Aorta (tissue), 5 donors: ENCODE measurements around the gene SBNO1. TPM values are rescaled to one million over a fixed set of nuclear protein-coding genes. Genes with fewer than 3 reads are reported as not detected.
"Not testable (repeated sequence)": the region's sequence is repeated elsewhere in the genome, so short reads cannot be mapped to it uniquely, and the experiment has no call there.

Source experiments
- ATAC-seq: fragments of 200-7000 bp; cut with Tn5 transposase; one replicate; pipeline ENCODE4 v1.9.1; 2022; ENCODE audit warnings: moderate library complexity; ENCODE audit not compliant: low FRiP score
- DNase-seq, 2 donors: peaks; one replicate each; pipeline ENCODE4 v3.0.0-alpha.2; 2020
- H3K27ac ChIP-seq, 2 donors: one replicate each; pipeline ENCODE4 v1.5.1; 2013; ENCODE audit warnings: low read length in 2 of 2, mild to moderate bottlenecking in 2 of 2, moderate library complexity in 2 of 2, control low read depth in 1 of 2, inconsistent platforms in 1 of 2, low read depth in 1 of 2
- H3K27me3 ChIP-seq, 2 donors: one replicate each; pipeline ENCODE4 v1.6.1; 2013; ENCODE audit warnings: control low read depth in 1 of 2, low read length in 1 of 2, mild to moderate bottlenecking in 1 of 2, moderate library complexity in 1 of 2; ENCODE audit not compliant: insufficient read depth in 2 of 2, control insufficient read depth in 1 of 2
- H3K36me3 ChIP-seq, 2 donors: one replicate each; pipeline ENCODE4 v1.6.1; 2013; ENCODE audit warnings: control low read depth in 1 of 2, low read length in 1 of 2, mild to moderate bottlenecking in 1 of 2; ENCODE audit not compliant: insufficient read depth in 2 of 2, control insufficient read depth in 1 of 2
- H3K4me1 ChIP-seq, 2 donors: one replicate each; pipeline ENCODE4 v1.6.1; 2013; ENCODE audit warnings: low read length in 2 of 2, control low read depth in 1 of 2, mild to moderate bottlenecking in 1 of 2, moderate library complexity in 1 of 2; ENCODE audit not compliant: insufficient read depth in 2 of 2, control insufficient read depth in 1 of 2
- H3K4me3 ChIP-seq, 2 donors: one replicate each; pipeline ENCODE4 v1.5.1; 2013; ENCODE audit warnings: low read length in 2 of 2, control low read depth in 1 of 2, mild to moderate bottlenecking in 1 of 2
- H3K9me3 ChIP-seq: one replicate; pipeline ENCODE4 v1.6.1; 2013; ENCODE audit warnings: mild to moderate bottlenecking, low read length; ENCODE audit not compliant: control insufficient read depth
- WGBS, 2 donors: extraction: QIAGEN DNeasy Blood & Tissue Kit; methylation state at CpG; one replicate each; pipeline ENCODE4 v1.1.7; 2013; 5-methylcytosine and 5-hydroxymethylcytosine counted together
- intact Hi-C, 2 donors: fragments of 100-400 bp; cut with DNase I; formaldehyde crosslinking; loops; one replicate each; pipeline versions ENCODE4 v1.14.2 to v1.15.0; 2022
- polyA plus RNA-seq, 2 donors: library from polyadenylated mRNA; stranded (reverse); fragments of 200-250 nt; gene quantifications; one replicate each; pipeline ENCODE4 v1.2.3, GENCODE V29; 2013
- total RNA-seq, 2 donors: library from RNA; stranded (reverse); fragmentation: NEBNext Ultra II Directional; extraction: Animal tissue kit (Norgen Biotek cat#: 25700); gene quantifications; one replicate each; pipeline ENCODE4 v1.2.1, GENCODE V29; 2021
- donor health status: healthy with polysubstance abuse.
- donor health status: Bipolar disorder and iron deficiency.
- donor health status: DM: no; HTN: no; CAD: no.
- donor health status: DM: no; HTN: no; CAD: no.
- donor health status: DM: yes; HTN: yes; CAD: no.

SBNO1 gene
- total and polyA plus RNA-seq, 4 donors = 4.0 to 28.6 (median 14.9) TPM

DNA sequence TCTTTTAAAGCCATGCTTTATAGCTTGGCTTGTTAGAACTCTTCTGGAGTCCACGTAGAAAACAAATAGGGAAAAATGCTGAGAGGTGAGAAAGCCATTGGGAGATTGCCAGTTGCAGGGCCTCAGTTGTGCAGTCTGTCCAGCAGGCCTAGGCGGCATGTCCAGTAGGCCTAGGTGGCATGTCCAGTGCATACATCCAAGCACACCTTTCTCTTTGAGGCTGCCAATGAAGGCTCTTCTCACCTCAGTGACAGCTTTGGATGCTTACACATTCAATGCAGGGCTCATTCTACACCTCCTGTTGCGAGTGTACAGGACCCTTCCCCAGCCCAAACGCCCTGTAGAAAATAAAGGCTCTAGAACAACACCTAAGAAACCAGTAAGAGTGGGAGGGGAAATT, 106.1 kb downstream of the SBNO1 start:
- H3K4me3 ChIP-seq = no peak overlapping the region
- H3K4me1 ChIP-seq = no peaks in the 10 kb centered on the region
- DNase-seq (no peak), ATAC-seq (no peak)
- H3K27me3 ChIP-seq = no peaks in the 10 kb centered on the region
- H3K27ac ChIP-seq = no peak overlapping the region
- no peaks in the 10 kb centered on the region for H3K9me3 ChIP-seq
- peaks cover 0 to 10% of the 10 kb centered on the region in 2 donors for H3K36me3 ChIP-seq
- WGBS, 2 donors = 69 to 71% methylated on average over 4 of the region's 4 CpGs
- intact Hi-C loops = no loop called here

GRCh38 chr12:123254853-123255446, 109.7 kb downstream of the SBNO1 start:
- intact Hi-C loops = no loop called here
- WGBS, 2 donors = 80 to 87% methylated on average over 5 of the region's 5 CpGs
- H3K27me3 ChIP-seq = no peaks in the 10 kb centered on the region
- H3K4me3 ChIP-seq = no peak overlapping the region
- H3K9me3 ChIP-seq = no peaks in the 10 kb centered on the region
- H3K36me3 ChIP-seq = peaks cover 0 to 8% of the 10 kb centered on the region in 2 donors
- no peak for ATAC-seq
- H3K4me1 ChIP-seq = no peaks in the 10 kb centered on the region
- H3K27ac ChIP-seq = peak overlapping the region in 1 of 2 donors; percentile 20
- DNase-seq = no peak

- DNase-seq (peak; percentile 65 to 81), ATAC-seq (peak; percentile 80)
- no peaks in the 10 kb centered on the region for H3K9me3 ChIP-seq
- no peak overlapping the region for H3K4me3 ChIP-seq
- no peaks in the 10 kb centered on the region for H3K27me3 ChIP-seq
- H3K4me1 ChIP-seq = no peaks in the 10 kb centered on the region
- H3K36me3 ChIP-seq = peaks cover 0 to 4% of the 10 kb centered on the region in 2 donors
- intact Hi-C loops = no loop called here
- H3K27ac ChIP-seq = peak overlapping the region in 1 of 2 donors; percentile 49
- 4 to 8% methylated on average over 24 of the region's 24 CpGs for WGBS, 2 donors
Measured at GRCh38 chr12:123253641-123254459, 110.8 kb downstream of the SBNO1 start.

DNA sequence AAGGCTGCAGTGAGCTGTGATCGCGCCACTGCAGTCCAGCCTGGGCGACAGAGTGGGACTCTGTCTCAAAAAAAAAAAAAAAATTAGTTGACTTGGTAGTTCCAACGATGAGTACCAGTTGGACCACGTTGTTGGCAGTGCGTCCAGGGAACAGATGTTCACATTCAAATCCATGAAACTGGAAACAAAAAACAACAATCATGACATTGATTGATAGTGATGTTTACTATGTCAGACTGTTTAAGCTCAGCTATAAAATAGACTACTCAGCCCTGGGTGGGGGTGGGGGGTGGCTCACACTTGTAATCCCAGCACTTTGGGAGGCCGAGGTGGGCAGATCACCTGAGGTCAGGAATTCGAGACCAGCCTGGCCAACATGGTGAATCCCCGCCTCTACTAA, 112.3 kb downstream of the SBNO1 start:
- H3K36me3 ChIP-seq, H3K27ac ChIP-seq: not testable (repeated sequence)

DNA sequence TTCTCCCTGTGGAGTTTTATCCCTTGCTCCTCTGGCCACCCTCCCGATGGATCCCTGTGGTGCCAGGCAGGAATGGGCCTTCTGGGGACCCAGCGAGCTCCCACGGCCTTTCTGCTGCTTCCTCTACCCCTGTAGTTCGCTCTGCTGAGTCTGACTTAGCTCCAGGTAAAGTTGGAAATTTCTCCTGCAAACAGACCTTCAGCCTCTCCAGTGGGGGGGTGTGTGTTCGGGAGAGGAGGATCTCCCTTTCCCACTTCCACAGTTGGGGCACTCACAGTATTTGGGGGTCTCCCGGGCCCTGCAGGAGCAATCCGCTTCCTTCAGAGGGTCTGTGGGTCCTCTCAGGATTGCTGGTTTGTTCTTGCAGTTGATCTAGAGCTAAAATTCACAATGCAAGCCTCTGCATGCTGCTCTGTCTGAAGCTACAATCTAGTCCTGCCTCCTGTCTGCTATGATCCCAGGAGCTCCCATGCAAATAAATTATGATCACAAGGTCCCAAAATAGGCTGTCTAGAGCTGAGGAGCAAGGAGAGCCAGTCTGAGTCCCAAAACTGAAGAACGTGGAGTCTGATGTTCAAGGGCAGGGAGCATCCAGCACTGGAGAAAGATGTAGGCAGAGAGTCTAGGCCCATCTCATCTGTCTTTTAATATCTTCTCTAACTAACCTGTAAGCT, 113.1 kb downstream of the SBNO1 start:
- H3K27ac ChIP-seq = no peak overlapping the region
- intact Hi-C loops = no loop called here
- no peaks in the 10 kb centered on the region for H3K27me3 ChIP-seq
- H3K36me3 ChIP-seq = no peaks in the 10 kb centered on the region
- no peak for DNase-seq
- H3K4me3 ChIP-seq = no peak overlapping the region
- ATAC-seq = no peak
- 85 to 92% methylated on average over 8 of the region's 8 CpGs for WGBS, 2 donors
- H3K9me3 ChIP-seq = no peaks in the 10 kb centered on the region
- H3K4me1 ChIP-seq = no peaks in the 10 kb centered on the region

More for the DNA sequence above, 112.3 kb downstream of the SBNO1 start:
- DNase-seq, ATAC-seq, H3K27me3 ChIP-seq, H3K4me1 ChIP-seq, intact Hi-C loops, H3K9me3 ChIP-seq, H3K4me3 ChIP-seq: not testable (repeated sequence)
- 63 to 66% methylated on average over 9 of the region's 9 CpGs for WGBS, 2 donors

DNA sequence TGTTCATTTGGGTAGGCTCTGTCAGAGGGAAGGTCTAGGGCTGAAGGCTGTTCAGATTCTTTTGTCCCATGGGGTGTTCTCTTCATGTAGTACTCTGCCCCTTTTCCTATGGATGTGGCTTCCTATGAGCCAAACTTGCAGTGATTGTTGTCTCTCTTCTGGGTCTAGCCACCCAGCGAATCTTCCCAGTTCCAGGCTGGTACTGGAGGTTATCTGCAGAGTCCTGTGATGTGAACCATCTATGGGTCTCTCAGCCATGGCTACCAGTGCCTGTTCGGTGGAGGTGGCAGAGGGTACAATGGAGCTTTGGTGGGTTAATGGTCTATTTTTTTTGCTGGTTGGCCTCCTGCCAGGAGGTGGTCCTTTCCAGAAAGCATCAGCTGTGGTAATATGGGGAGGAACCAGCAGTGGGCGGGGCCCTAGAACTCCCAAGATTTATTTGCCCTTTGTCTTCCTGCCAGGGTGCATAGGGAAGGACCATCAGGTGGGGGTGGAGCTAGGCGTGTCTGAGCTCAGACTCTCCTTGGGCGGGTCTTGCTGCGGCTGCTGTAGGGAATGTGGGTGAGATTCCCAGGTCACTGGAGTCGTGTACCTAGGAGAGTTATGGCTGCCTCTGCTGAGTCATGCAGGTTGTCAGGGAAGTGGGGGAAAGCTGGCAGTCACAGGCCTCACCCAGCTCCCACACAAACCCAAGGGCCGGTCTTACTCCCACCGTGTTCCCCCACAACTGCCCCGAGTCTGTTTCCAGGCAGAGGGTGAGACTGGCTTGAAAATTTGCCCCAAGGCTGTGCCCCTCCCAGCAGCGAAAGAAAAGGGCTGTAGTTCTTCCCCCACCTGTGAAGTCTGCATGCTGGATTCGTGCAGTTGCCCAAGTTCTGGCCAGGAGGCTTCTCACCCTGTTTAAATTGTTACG, 113.9 kb downstream of the SBNO1 start:
- intact Hi-C loops = no loop called here
- ATAC-seq = no peak
- no peak for DNase-seq
- Histone ChIP-seq H3K9me3 (no peaks in the 10 kb centered on the region), H3K36me3 (no peaks in the 10 kb centered on the region), H3K4me1 (no peaks in the 10 kb centered on the region), H3K27me3 (no peaks in the 10 kb centered on the region), H3K27ac (no peak overlapping the region), H3K4me3 (no peak overlapping the region)
- WGBS, 2 donors = 85 to 90% methylated on average over 13 of the region's 13 CpGs

DNA sequence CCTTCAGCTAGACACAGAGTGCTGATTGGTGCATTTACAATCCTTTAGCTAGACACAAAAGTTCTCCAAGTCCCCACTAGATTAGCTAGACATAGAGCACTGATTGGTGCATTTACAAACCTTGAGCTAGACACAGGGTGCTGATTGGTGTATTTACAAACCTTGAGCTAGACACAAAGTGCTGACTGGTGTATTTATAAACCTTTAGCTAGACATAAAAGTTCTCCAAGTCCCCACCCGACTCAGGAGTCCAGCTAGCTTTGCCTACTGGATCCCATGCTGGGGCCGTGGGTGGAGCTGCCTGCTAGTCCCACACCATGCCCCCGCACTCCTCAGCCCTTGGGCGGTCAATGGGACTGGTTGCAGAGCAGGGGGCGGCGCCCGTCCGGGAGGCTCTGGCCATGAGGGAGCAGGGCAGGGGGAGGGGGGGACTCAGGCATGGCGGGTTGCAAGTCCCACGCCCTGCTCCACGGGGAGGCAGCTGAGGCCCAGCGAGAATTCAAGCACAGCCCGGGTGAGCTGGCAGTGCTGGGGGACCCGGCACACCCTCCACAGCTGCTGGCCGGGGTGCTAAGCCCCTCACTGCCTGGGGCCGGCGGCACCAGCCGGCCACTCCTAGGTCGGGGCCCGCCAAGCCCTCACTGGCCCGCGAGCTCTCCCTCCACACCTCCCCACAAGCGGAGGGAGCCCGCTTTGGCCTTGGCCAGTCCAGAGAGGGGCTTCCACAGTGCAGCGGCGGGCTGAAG, 115.5 kb downstream of the SBNO1 start:
- ATAC-seq, H3K4me1 ChIP-seq, intact Hi-C loops, H3K9me3 ChIP-seq, H3K27ac ChIP-seq, H3K36me3 ChIP-seq, H3K4me3 ChIP-seq, H3K27me3 ChIP-seq: not testable (repeated sequence)
- WGBS, 2 donors = 97% methylated on average over 23 to 26 of the region's 26 CpGs
- DNase-seq = peak in 1 of 2 donors; percentile 47

DNA sequence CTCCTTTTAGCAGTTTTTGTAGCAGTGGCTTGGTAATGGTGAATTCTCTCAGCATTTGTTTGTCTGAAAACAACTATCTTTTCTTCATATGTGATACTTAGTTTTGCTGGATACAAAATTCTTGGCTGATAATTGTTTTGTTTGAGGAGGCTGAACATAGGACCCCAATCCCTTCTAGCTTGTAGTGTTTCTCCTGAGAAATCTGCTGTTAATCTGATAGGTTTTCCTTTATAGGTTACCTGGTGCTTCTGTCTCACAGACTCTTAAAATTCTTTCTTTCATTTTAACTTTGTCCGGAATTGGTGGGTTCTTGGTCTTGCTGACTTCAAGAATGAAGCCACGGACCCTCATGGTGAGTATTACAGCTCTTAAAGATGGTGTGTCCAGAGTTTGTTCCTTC, 116.5 kb downstream of the SBNO1 start:
- H3K27me3 ChIP-seq, H3K4me3 ChIP-seq, H3K4me1 ChIP-seq, intact Hi-C loops, H3K27ac ChIP-seq, H3K9me3 ChIP-seq, ATAC-seq, DNase-seq, H3K36me3 ChIP-seq: not testable (repeated sequence)
- WGBS, 2 donors = 97 to 99% methylated on average over 2 of the region's 2 CpGs
